GM18870 (cell line): ENCODE measurements around the gene CPNE1.
"Not testable (repeated sequence)": the region's sequence is repeated elsewhere in the genome, so short reads cannot be mapped to it uniquely, and the experiment has no call there.

Source experiments
- ATAC-seq: cut with Tn5 transposase; IDR thresholded peaks from one replicate; pipeline ENCODE4 v1.9.1; 2021; ENCODE audit warnings: moderate library complexity; ENCODE audit not compliant: unreplicated experiment

The CPNE1 gene

GRCh38 chr20:35664466-35665206 is at the start of gene CPNE1, which contains the start of gene RBM12:
TSS of gene CPNE1 (minus strand) at chr20:35664900. CDS start at chr20:35632923, 31,977 bp downstream.
TSS of gene RBM12 (minus strand) at chr20:35664900. CDS start at chr20:35655322, 9,578 bp downstream.
- peak; percentile 51 for ATAC-seq

- no peak for ATAC-seq
These were observed 49.4 kb upstream of the CPNE1 start for GRCh38 chr20:35714127-35714526.

- not testable (repeated sequence) for ATAC-seq
These were observed 48.4 kb upstream of the CPNE1 start for GRCh38 chr20:35713120-35713519.

- no peak for ATAC-seq
These were observed 47.0 kb upstream of the CPNE1 start for GRCh38 chr20:35711588-35712209.

- no peak for ATAC-seq
These were observed 46.3 kb upstream of the CPNE1 start for GRCh38 chr20:35710884-35711587.

GRCh38 chr20:35710039-35710438 is 45.3 kb upstream of the CPNE1 start:
- no peak for ATAC-seq

GRCh38 chr20:35709259-35709658 is 44.6 kb upstream of the CPNE1 start:
- ATAC-seq, result no peak

- no peak for ATAC-seq
These were observed 43.8 kb upstream of the CPNE1 start for GRCh38 chr20:35708502-35708901.

- not testable (repeated sequence) for ATAC-seq
These were observed 42.2 kb upstream of the CPNE1 start for GRCh38 chr20:35706591-35707529.

GRCh38 chr20:35705894-35706293 is 41.2 kb upstream of the CPNE1 start:
- ATAC-seq, result not testable (repeated sequence)

GRCh38 chr20:35704514-35705261 is 40.0 kb upstream of the CPNE1 start:
- ATAC-seq, result no peak

GRCh38 chr20:35702824-35703695 is 38.4 kb upstream of the CPNE1 start:
- no peak for ATAC-seq

- ATAC-seq, result no peak
These were observed 37.5 kb upstream of the CPNE1 start for GRCh38 chr20:35702051-35702823.

GRCh38 chr20:35700625-35701148 is 36.0 kb upstream of the CPNE1 start:
- no peak for ATAC-seq

- ATAC-seq, result no peak
These were observed 35.4 kb upstream of the CPNE1 start for GRCh38 chr20:35699957-35700624.

- ATAC-seq, result peak; percentile 39
These were observed 34.6 kb upstream of the CPNE1 start, which contains the start of the genes NFS1 and ROMO1 for GRCh38 chr20:35699127-35699956. TSS of gene NFS1 (minus strand) at chr20:35699352. CDS start at chr20:35699288, 64 bp downstream. TSS of gene ROMO1 (plus strand) at chr20:35699405. CDS start at chr20:35699633, 228 bp downstream.
